Frontal cortex (tissue), 4 donors: ENCODE data around the gene RPL19. TPM values are rescaled to one million over a fixed set of nuclear protein-coding genes. Genes with fewer than 3 reads are reported as not detected.

ENCODE experiments used
- DNase-seq, 2 donors: peaks; one replicate each; pipeline ENCODE4 v3.0.0; 2012; ENCODE audit warnings: low spot score in 2 of 2
- FAIRE-seq: peaks from 2 replicates; lab custom pipeline; 2012; peaks lifted over from hg19 to GRCh38; lab: Jason Lieb, UNC
- total RNA-seq: library from RNA; depleted of rRNA; stranded (reverse); fragments of >200 nt; gene quantifications from one replicate; pipeline ENCODE4 v1.2.3, GENCODE V29; 2014
- donor health status: control.
- donor health status: control.
- donor health status: control.

Gene RPL19
- total RNA-seq, 1 donor from 2014 or later, result 1,210 TPM

DNA sequence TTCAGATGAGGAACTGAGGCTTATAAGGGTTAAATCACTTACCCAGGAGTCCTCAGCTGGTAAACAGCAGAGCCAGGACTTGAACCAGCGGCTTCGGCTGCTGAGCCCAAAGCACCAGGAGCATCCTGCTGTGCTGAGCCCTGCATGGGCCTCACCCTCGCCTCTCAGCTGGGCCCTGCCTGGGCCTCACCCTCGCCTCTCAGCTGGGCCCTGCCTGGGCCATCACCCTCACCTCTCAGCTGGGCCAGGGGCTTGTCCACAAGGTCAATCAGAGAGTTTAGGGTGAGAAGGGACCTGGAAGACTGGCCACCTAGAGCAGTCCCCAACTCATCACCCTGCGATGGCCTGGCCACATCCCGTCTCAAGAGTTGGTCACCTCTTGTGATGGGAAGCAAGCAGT lies 21.5 kb downstream of the RPL19 start:
- FAIRE-seq (no peak), DNase-seq (no peak)

DNA sequence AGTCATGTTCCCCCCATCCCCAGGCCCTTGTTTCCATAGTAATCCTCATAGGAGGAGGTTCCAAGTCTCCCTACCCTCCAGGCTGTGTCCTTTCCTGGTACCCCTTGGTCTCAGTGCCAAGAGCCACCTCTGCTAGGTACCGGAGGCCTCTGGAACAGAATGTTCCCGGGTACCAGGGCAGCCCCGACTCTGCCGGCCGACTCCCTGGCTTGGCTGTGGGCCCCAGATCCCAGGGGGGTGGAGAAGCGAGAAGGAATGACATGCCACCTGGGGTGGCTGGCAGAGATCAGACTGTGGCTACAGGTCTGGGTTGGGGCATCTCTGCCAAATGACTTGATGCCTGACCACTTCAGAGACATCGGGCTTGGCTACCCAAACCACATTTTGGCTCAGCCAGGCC lies 22.1 kb downstream of the RPL19 start:
- DNase-seq (no peak), FAIRE-seq (no peak)

- FAIRE-seq (no peak), DNase-seq (no peak)
Measured at GRCh38 chr17:39222866-39223834, 23.1 kb downstream of the RPL19 start.

DNA sequence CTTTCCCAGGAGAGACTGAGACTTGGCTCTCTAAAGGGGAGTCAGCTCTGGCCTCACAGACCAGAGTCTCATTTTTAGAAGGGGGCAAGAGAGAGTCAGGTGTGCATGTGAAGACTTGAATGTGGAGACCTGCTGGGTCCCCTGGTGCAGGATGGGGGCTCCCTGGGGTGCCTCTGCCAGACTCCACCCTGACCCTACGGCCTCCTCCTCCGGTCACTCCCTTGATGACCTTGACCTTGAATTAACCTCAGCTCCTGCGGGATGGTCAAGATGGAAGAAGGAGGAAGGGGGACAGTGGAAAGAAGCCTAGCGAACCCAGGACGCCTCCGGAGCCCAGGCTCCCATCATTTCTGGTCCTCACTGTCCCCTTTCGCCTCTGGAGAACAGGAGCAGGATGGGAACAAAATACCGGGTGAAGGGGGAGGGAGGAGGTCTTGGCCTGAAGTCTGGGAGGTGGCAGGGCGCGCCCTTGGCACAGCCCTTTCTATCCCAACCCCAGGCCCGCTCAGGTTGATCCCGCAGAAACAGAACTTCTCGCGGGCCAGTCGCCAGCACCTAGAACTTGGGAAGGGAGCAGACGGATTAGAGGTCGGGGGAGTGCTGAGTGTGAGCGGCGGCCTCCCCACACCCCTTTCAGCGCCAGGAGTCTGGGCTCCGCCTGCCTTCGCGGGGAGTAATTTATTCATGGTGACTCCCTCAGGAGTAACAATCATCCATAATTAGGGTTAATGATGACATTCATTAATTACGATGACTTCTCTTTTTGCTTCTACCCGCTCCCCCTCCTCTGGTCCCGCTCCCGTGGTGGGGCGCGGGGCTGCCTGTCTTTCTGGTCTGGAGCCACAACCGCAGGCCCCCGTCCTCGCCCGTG lies 24.1 kb downstream of the RPL19 start:
- FAIRE-seq (no peak), DNase-seq (no peak)

DNA sequence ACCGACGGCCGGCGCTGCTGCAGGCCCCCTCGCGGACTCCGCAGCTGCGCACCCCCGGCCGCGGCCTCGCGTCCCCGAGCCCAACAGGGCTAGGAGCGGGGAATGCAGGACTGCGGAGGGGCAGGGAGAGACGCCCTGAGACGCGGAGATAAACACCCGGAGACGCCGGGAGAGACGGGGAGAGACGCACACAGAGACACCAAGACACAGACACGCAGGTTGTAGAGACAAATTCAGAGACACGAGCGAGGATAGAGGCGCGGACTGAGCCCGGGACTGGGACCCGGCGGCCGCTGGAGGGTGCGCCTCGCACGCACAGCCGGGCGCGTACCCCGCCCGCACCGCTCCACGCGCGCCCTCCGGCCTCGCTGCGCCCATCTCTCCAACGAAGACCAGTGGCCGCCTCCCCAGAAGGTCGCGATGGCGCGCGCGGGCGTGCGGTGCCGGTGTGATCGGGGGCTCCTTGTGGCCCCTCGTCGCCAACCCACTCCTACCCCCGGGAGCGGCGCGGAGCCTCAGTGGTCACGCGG lies 24.8 kb downstream of the RPL19 start:
- FAIRE-seq (no peak), DNase-seq (peak in 1 of 2 donors; percentile 46)

GRCh38 chr17:39225308-39225958 lies 25.4 kb downstream of the RPL19 start, which contains the start of gene STAC2:
Gene STAC2, minus strand, starts transcription at chr17:39225945. Its CDS starts 443 bp downstream, at chr17:39225502.
- no peak for DNase-seq
- no peak for FAIRE-seq

DNA sequence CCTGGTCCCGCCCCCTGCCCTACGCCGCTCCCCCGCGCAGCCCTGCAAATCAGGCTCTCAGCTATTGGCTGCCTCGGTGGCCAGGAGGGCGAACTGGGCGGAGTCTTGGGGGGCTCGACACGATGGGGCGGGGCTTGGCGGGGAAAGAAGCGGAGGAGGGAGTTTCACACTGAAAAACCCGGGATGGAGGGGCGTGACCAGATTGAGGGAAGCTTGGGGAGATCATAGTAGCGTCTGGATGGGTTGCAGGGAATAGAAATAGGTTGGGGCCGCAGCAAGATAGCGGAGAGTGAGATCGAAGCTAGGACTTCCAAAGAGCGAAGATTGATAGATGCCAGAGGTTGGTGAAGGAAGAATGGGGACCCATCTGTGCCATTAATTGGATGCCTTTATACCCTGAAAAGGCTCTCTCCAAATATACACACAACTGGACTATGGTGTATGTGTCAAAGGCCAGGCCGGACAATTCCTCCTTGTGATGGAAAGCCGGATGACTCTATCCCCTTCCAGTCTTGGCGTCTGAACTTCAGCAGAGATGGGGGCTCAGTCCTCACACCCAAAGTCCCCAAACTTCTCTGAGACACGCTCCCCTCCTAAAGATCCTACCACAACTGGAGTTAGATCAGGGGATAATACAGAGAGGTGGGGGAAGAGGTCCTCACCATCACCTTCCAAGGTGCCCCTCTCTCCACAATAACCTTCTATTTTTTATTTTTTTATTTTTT lies 26.0 kb downstream of the RPL19 start:
- FAIRE-seq (no peak), DNase-seq (peak; percentile 70 to 82)

- no peak for DNase-seq
- FAIRE-seq, result no peak
Measured at GRCh38 chr17:39227364-39227919, 27.4 kb downstream of the RPL19 start.

- DNase-seq (no peak), FAIRE-seq (no peak)
Measured at GRCh38 chr17:39229274-39229913, 29.3 kb downstream of the RPL19 start.

- no peak for FAIRE-seq
- DNase-seq, result no peak
Measured at GRCh38 chr17:39230361-39230760, 30.3 kb downstream of the RPL19 start.

- DNase-seq, result no peak
- FAIRE-seq, result no peak
Measured at GRCh38 chr17:39231091-39231561, 31.0 kb downstream of the RPL19 start.

GRCh38 chr17:39231591-39232551 lies 31.8 kb downstream of the RPL19 start:
- FAIRE-seq, result no peak

GRCh38 chr17:39235555-39236449 lies 35.7 kb downstream of the RPL19 start:
- FAIRE-seq, result no peak
- DNase-seq, result no peak

More at GRCh38 chr17:39231591-39232551, 31.8 kb downstream of the RPL19 start:
- peak; percentile 48 to 77 for DNase-seq

GRCh38 chr17:39236450-39236927 lies 36.4 kb downstream of the RPL19 start:
- DNase-seq (no peak), FAIRE-seq (no peak)

- DNase-seq (no peak), FAIRE-seq (no peak)
Measured at GRCh38 chr17:39236981-39237441, 36.9 kb downstream of the RPL19 start.

DNA sequence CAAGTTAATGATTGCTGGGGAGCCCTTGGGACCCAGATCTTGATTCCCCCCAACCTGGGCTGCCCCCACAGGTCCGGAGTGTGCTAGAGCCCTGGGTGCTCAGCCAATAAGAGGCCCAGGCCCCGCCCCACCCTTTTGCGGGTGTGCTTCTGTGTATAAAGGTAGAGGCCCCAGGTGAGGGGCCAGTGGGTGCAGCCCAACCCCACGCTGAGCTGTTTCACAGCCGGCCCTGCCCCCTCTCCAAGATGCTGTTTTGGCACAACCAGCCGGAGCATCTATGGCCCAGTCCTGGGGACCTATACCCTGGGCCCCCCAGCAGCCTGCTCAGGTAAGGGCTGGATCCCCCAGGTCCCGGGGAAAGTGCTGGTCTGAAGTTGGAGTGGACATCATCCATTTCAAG lies 37.5 kb downstream of the RPL19 start:
- FAIRE-seq (no peak), DNase-seq (no peak)
